Psoas muscle (tissue), 8 donors: ENCODE measurements around the gene LBR. TPM values are rescaled to one million over a fixed set of nuclear protein-coding genes. Genes with fewer than 3 reads are reported as not detected.
A peak's percentile ranks its signal among the peaks of the same experiment; 100 is the strongest.

Experiments
- ATAC-seq, 4 donors: fragments of 200-7000 bp; cut with Tn5 transposase; one replicate each; pipeline ENCODE4 v1.9.1; 2020; ENCODE audit warnings: moderate library complexity in 3 of 4, mild to moderate bottlenecking in 2 of 4
- DNase-seq, 2 donors: peaks; one replicate each; pipeline ENCODE4 v3.0.0-alpha.2; 2020
- H3K27ac ChIP-seq: fragments of 200-600 bp; one replicate; pipeline ENCODE4 v1.8.0; 2022
- H3K27me3 ChIP-seq, 3 donors: fragments of 200-600 bp in 1 of 3; one replicate each; pipeline versions ENCODE4 v1.6.1 to v1.8.0; 2013 to 2022; ENCODE audit warnings: low read length in 2 of 3, mild to moderate bottlenecking in 2 of 3, moderate library complexity in 1 of 3; ENCODE audit not compliant: insufficient read depth in 3 of 3
- H3K36me3 ChIP-seq, 2 donors: fragments of 200-600 bp in 1 of 2; one replicate each; pipeline versions ENCODE4 v1.6.1 to v1.8.0; 2013 to 2022; ENCODE audit warnings: low read depth in 1 of 2, mild to moderate bottlenecking in 1 of 2, moderate library complexity in 1 of 2; ENCODE audit not compliant: insufficient read depth in 1 of 2
- H3K4me1 ChIP-seq: fragments of 200-600 bp; one replicate; pipeline ENCODE4 v1.8.0; 2022
- H3K4me3 ChIP-seq: fragments of 200-600 bp; one replicate; pipeline ENCODE4 v1.8.0; 2022; ENCODE audit warnings: mild to moderate bottlenecking
- H3K9me3 ChIP-seq: fragments of 200-600 bp; one replicate; pipeline ENCODE4 v1.8.0; 2022
- WGBS, 3 donors: extraction: QIAGEN DNeasy Blood & Tissue Kit; methylation state at CpG; one replicate each; pipeline versions ENCODE4 v1.1.6 to v1.1.7; 2013; 5-methylcytosine and 5-hydroxymethylcytosine counted together
- intact Hi-C, 2 donors: fragments of 100-400 bp; cut with DNase I; formaldehyde crosslinking; loops; one replicate each; pipeline versions ENCODE4 v1.11.0 to v1.14.2; 2022
- polyA plus RNA-seq, 3 donors: library from polyadenylated mRNA; stranded (reverse); fragments of 200-250 nt; gene quantifications; one replicate each; pipeline ENCODE4 v1.2.3, GENCODE V29; 2013
- total RNA-seq, 4 donors: library from RNA; stranded (reverse); fragmentation: NEBNext Ultra II Directional in 2 of 4; extraction: Animal tissue kit (Norgen Biotek cat#: 25700) in 2 of 4; gene quantifications; one replicate each; pipeline versions ENCODE4 v1.2.1 to v1.2.4, GENCODE V29; 2021 to 2023
- TF ChIP-seq, protein P1 (sequence below): fragments of 200-600 bp; IDR thresholded peaks from one replicate; pipeline ENCODE4 v1.8.0; 2022; ENCODE audit warnings: antibody characterized with exemption
- donor health status: healthy with polysubstance abuse.
- donor health status: DM: no; HTN: no; CAD: no; lungs with moderate emphysema.
- donor health status: Bipolar disorder and iron deficiency.
- donor health status: healthy.
- donor health status: DM: yes; HTN: yes; CAD: no.
- donor health status: DM: no; HTN: no; CAD: no.
- donor health status: DM: no; HTN: no; CAD: no.
- donor health status: DM: yes; HTN: yes; CAD: no.

Gene LBR
- total and polyA plus RNA-seq, 7 donors = 6.8 to 22.8 (median 14.6) TPM

DNA sequence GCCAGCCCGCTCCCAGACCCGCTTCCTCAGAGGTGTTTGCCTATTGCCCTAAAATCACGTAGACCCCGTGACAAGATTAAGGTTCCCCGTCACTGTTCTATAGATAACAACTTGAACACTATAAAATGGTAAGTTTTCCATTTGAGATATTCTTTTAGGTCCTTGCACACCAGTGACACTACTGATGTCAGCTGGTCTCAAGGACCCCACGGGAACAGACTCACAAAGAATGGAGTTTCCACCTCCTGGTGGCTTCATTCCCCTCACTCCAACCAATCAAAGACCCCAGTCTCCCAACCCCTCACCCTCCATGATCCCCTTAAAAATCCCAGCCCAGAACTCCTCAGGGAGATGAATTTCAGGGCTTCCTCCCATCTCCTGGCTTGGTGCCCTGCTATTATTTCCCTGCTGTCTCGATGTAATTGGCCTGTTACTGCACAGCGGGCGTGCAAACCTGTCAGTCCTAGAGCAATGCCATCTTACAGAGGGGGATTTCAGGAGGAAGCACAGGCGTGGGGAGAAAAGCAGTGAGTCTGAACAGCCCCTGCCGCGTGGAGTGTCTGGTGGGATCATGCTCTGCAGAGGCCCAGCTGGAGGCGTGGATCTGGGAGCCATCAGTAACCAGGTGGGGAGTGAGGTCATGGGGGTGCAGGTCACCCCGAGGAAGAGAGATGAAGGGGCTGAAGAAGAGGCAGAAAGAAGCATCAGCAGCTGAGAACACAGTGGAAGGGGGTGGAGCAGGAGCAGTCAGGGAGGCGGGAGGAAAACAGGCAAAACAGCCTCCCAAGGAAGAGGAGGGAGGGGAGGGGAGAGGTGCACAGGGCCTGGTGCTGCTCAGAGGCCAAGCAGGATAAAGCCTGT lies 35.1 kb upstream of the LBR start:
- H3K4me3 ChIP-seq = no peak overlapping the region
- DNase-seq (peak in 1 of 2 donors; percentile 23), ATAC-seq (no peak)
- 43 to 52% (median 43%) methylated on average over 15 of the region's 15 CpGs for WGBS, 3 donors
- H3K27me3 ChIP-seq = no peaks in the 10 kb centered on the region
- no peak overlapping the region for H3K27ac ChIP-seq
- H3K4me1 ChIP-seq = no peaks in the 10 kb centered on the region
- intact Hi-C loops = no loop called here
- no peaks in the 10 kb centered on the region for H3K9me3 ChIP-seq
- H3K36me3 ChIP-seq = no peaks in the 10 kb centered on the region
- TF ChIP-seq, protein P1, sequence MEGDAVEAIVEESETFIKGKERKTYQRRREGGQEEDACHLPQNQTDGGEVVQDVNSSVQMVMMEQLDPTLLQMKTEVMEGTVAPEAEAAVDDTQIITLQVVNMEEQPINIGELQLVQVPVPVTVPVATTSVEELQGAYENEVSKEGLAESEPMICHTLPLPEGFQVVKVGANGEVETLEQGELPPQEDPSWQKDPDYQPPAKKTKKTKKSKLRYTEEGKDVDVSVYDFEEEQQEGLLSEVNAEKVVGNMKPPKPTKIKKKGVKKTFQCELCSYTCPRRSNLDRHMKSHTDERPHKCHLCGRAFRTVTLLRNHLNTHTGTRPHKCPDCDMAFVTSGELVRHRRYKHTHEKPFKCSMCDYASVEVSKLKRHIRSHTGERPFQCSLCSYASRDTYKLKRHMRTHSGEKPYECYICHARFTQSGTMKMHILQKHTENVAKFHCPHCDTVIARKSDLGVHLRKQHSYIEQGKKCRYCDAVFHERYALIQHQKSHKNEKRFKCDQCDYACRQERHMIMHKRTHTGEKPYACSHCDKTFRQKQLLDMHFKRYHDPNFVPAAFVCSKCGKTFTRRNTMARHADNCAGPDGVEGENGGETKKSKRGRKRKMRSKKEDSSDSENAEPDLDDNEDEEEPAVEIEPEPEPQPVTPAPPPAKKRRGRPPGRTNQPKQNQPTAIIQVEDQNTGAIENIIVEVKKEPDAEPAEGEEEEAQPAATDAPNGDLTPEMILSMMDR = no peak

- Histone ChIP-seq H3K4me1 (no peaks in the 10 kb centered on the region), H3K27ac (no peak overlapping the region), H3K36me3 (no peaks in the 10 kb centered on the region), H3K9me3 (no peaks in the 10 kb centered on the region), H3K4me3 (no peak overlapping the region), H3K27me3 (no peaks in the 10 kb centered on the region)
- 24 to 30% (median 29%) methylated on average over 5 of the region's 5 CpGs for WGBS, 3 donors
- DNase-seq (peak in 1 of 2 donors; percentile 36), ATAC-seq (no peak)
- intact Hi-C loops = no loop called here
- TF ChIP-seq, protein P1 = no peak
Observed at GRCh38 chr1:225462429-225462713, 34.5 kb upstream of the LBR start.

GRCh38 chr1:225461533-225462428 lies 33.9 kb upstream of the LBR start:
- Histone ChIP-seq H3K27me3 (no peaks in the 10 kb centered on the region), H3K36me3 (no peaks in the 10 kb centered on the region), H3K4me1 (no peaks in the 10 kb centered on the region), H3K27ac (no peak overlapping the region), H3K9me3 (no peaks in the 10 kb centered on the region), H3K4me3 (no peak overlapping the region)
- DNase-seq (peak in 1 of 2 donors; percentile 56), ATAC-seq (peak; percentile 54 to 74 (median 69))
- WGBS, 3 donors = 51 to 59% (median 54%) methylated on average over 17 to 19 of the region's 19 CpGs
- TF ChIP-seq, protein P1 = no peak
- intact Hi-C loops = no loop called here

DNA sequence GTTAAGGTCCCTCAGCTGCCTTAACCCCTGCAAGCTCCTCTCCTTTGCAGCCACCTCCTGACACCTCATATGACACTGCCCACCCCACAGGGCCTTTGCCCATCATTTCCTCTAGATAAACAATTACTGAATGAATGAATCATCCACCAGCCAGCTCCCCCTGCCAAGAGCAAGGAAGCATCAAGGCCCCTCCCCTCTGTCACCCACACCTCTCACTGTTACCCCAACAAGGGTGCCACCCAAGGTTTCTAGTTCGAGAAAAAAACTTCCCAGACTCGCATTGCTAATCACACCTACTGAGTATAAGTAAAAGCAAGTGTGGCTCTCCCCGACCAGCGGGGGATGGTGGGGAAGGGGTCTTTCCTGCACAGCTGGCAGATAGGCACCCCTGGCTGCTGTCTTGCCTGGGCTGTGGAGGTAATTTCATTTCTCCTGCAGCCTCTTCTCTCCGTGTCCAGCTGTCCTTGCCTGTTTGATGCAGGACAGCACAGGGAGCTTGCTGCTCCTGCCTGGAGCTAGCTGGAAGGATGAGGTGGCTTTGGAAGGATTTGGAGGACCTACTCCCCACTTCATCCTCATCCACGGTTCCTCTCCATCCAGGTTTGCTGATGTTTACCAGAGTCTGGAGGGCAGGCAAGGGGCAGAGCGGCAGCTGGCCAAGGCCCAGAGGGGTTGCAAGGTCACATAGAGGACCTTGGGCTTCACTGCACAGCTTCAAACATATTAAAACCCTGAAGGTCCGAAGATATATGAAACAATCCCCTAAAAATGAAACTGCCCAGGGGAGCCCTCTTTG lies 33.1 kb upstream of the LBR start:
- no peak overlapping the region for H3K4me3 ChIP-seq
- no peaks in the 10 kb centered on the region for H3K27me3 ChIP-seq
- no peaks in the 10 kb centered on the region for H3K36me3 ChIP-seq
- DNase-seq (peak in 1 of 2 donors; percentile 28), ATAC-seq (peak in 1 of 4 donors; percentile 9)
- TF ChIP-seq, protein P1 = no peak
- H3K9me3 ChIP-seq = no peaks in the 10 kb centered on the region
- H3K4me1 ChIP-seq = no peaks in the 10 kb centered on the region
- no peak overlapping the region for H3K27ac ChIP-seq
- intact Hi-C loops = no loop called here
- WGBS, 3 donors = 65 to 70% (median 65%) methylated on average over 8 of the region's 8 CpGs
